HG03520 (cell line): ENCODE results near the gene CFAP73.

ENCODE experiments used
- ATAC-seq: cut with Tn5 transposase; IDR thresholded peaks from one replicate; pipeline ENCODE4 v1.9.1; 2021; ENCODE audit warnings: mild to moderate bottlenecking, moderate library complexity; ENCODE audit not compliant: unreplicated experiment

Gene CFAP73

DNA sequence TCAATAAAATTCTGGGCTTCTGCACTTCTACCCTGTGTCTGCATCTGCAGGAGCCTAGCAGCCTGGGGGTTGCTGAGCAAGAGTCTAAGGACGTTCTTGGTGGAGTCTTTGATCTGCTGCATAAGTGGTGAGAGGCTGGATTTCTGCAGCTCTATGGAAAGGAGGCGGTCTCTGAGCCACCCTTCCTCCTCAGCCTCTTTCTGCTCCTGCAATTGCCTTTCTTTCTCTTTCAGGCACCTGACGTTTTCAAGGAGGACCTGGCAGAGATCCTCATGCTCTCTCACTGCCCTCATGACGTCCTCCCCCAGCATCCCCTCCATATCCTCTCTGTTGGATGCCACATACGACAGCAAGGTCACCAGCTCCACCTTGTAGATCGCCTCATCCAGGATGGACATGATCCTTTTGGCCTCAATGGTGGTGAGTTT, 58.1 kb downstream of the CFAP73 start:
- ATAC-seq: no peak

DNA sequence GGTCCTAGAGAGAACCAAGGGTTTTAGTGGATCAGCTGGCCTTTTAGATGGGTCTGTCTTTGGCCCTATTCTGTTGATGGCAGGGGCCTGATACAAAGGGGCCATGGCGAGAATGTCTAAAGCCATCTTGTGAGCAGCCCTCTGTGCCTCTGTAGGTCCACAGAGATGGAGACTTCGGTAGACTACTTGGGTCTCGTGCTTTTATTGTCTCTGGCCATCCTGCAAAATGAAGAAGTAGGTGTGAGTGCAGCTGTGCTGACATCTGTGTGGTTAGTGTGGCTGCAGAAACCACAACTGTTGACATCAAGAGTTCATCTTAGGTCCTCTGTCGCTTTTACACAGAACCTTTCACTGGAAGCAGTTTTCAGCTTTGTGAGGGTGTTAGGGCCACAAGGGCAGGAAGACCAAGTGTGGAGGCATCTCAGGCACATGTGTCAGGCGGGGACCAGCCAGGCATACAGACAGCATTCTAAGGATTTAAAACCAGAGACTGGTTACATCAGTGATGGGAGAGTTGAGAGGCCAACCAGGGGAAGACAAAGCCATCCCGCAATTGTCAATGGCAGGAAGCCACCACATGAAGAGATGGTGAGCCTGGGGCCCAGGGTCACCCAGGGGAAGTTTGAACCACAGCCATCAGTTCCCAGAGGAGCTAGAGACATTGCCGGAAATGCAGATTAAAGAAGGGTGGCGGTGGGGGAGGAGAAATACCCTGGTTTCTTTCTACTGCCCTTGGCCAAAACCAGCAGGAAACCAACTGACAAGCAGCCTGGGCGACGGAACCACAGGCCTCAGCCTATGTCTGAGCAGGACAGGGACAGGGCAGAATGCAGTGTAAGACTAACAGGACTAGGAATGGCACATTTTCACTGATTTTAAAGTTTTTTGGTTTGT, 58.8 kb downstream of the CFAP73 start:
- ATAC-seq: peak; percentile 74
